Lower leg skin (tissue), 4 donors: Measurements from ENCODE around the gene ITGA11. TPM values are rescaled to one million over a fixed set of nuclear protein-coding genes. Genes with fewer than 3 reads are reported as not detected.

ENCODE experiments used
- DNase-seq, 2 donors: peaks; one replicate each; pipeline ENCODE4 v3.0.0-alpha.2; 2019; ENCODE audit warnings: low spot score in 2 of 2
- H3K4me3 ChIP-seq: fragments of 200-600 bp; sonication (generic); 2 replicates; pipeline ENCODE4 v1.5.1; 2017; ENCODE audit warnings: mild to moderate bottlenecking, low read depth; ENCODE audit not compliant: poor library complexity, severe bottlenecking
- POLR2A ChIP-seq, 2 donors: fragments of 450-650 bp; IDR thresholded peaks; one replicate each; pipeline ENCODE4 v1.6.1; 2016 to 2017; ENCODE audit warnings: antibody characterized with exemption in 2 of 2, mild to moderate bottlenecking in 1 of 2, moderate library complexity in 1 of 2
- WGBS, 2 donors: methylation state at CpG; one replicate each; pipeline ENCODE4 v1.1.5; 2018; 5-methylcytosine and 5-hydroxymethylcytosine counted together
- intact Hi-C: fragments of 100-400 bp; cut with DNase I; formaldehyde crosslinking; loops from one replicate; pipeline ENCODE4 v1.15.0; 2023; ENCODE audit warnings: low total_unique reads
- total RNA-seq, 4 donors: library from RNA; depleted of rRNA; stranded (reverse); fragments of >200 nt; gene quantifications; one replicate each; pipeline ENCODE4 v1.1.0, GENCODE V29; 2016
- TF ChIP-seq, protein P1 (sequence below), 3 donors: fragments of 450-650 bp; IDR thresholded peaks; one replicate each; pipeline ENCODE4 v1.5.1; 2016; ENCODE audit warnings: antibody characterized with exemption in 3 of 3, mild to moderate bottlenecking in 3 of 3, moderate library complexity in 2 of 3

The ITGA11 gene
- total RNA-seq, 4 donors from 2014 or later, result 0.51 to 3.5 (median 2.0) TPM

DNA sequence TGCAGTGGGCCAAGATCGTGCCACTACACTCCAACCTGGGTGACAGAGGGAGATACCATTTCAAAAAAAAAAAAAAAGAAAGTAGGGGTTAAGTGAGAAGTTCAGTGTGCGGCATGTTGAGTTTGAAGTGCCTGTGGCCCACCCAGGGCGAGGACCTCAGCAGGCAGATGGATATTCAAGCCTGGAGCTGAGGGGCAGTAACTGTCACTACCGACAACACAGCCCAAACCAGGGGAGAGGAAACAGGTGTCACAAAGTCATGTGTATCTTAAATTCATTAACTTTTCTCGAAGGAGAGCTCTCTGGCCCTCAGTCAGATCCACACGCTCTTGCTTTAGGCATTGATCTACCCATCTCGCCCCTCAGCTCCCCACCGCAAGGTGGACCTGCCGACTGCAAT, 109.2 kb downstream of the ITGA11 start:
- 80 to 84% methylated on average over 8 of the region's 9 CpGs for WGBS, 2 donors

DNA sequence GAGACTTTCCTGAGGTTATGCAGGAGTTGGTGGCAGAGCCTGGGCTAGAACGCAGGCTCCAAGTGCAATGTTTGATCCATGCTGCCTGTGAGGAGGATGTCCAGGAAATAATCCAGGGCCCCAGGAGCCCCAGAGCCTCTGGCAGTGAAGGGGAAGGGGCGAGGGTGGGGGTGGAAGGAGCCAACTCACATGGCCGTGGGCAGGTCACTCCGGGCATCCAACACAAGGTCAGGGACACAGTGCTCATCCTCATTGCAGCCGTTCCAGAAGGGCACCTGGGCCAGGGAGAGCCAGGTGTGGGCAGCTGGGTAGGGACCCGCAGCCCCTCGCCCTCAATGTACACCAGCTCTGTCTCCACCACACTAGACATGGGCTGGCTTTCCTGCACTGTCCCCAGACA, 110.7 kb downstream of the ITGA11 start:
- WGBS, 2 donors, result 86 to 89% methylated on average over 6 to 7 of the region's 7 CpGs
- TF ChIP-seq, protein P1, sequence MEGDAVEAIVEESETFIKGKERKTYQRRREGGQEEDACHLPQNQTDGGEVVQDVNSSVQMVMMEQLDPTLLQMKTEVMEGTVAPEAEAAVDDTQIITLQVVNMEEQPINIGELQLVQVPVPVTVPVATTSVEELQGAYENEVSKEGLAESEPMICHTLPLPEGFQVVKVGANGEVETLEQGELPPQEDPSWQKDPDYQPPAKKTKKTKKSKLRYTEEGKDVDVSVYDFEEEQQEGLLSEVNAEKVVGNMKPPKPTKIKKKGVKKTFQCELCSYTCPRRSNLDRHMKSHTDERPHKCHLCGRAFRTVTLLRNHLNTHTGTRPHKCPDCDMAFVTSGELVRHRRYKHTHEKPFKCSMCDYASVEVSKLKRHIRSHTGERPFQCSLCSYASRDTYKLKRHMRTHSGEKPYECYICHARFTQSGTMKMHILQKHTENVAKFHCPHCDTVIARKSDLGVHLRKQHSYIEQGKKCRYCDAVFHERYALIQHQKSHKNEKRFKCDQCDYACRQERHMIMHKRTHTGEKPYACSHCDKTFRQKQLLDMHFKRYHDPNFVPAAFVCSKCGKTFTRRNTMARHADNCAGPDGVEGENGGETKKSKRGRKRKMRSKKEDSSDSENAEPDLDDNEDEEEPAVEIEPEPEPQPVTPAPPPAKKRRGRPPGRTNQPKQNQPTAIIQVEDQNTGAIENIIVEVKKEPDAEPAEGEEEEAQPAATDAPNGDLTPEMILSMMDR (IDR thresholded peaks at IDR 0.05), result no peak
- TF ChIP-seq POLR2A (IDR thresholded peaks at IDR 0.05), result no peak
- intact Hi-C loops, result loop anchor here (10.0 kb wide), 1 partner anchor 234 kb away; no protein-coding TSS in a partner anchor
- DNase-seq, result no peak
- H3K4me3 ChIP-seq, result no peak overlapping the region

More for the DNA sequence above, 109.2 kb downstream of the ITGA11 start:
- TF ChIP-seq, protein P1 (IDR thresholded peaks at IDR 0.05), result no peak
- TF ChIP-seq POLR2A (IDR thresholded peaks at IDR 0.05), result no peak
- intact Hi-C loops, result loop anchor here (10.0 kb wide), 1 partner anchor 232 kb away; no protein-coding TSS in a partner anchor
- H3K4me3 ChIP-seq, result no peak overlapping the region
- DNase-seq, result no peak

DNA sequence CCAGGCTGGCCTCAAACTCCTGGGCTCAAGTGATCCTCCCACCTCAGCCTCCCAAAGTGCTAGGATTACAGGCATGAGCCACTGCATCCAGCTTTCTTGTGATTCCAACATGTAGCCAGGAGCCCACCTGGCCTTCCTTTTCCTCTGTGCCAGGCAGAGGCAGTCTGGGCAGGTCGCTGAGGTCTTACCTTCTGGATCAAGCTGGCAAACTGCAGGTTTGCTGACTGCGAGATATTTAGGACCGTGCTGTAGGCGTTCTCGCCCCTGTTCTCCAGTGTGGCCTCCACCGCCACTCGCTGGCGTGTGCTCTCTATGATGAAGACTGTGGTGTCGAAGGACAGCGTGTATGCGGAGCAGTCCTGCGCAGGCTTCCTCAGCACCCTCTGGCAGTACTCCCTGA, 112.0 kb downstream of the ITGA11 start:
- WGBS, 2 donors, result 95 to 96% methylated on average over 12 of the region's 12 CpGs
- TF ChIP-seq, protein P1 (IDR thresholded peaks at IDR 0.05), result no peak
- no peak for TF ChIP-seq POLR2A (IDR thresholded peaks at IDR 0.05)
- no peak for DNase-seq
- H3K4me3 ChIP-seq, result no peak overlapping the region
- intact Hi-C loops, result loop anchor here (10.0 kb wide), 1 partner anchor 235 kb away; no protein-coding TSS in a partner anchor

DNA sequence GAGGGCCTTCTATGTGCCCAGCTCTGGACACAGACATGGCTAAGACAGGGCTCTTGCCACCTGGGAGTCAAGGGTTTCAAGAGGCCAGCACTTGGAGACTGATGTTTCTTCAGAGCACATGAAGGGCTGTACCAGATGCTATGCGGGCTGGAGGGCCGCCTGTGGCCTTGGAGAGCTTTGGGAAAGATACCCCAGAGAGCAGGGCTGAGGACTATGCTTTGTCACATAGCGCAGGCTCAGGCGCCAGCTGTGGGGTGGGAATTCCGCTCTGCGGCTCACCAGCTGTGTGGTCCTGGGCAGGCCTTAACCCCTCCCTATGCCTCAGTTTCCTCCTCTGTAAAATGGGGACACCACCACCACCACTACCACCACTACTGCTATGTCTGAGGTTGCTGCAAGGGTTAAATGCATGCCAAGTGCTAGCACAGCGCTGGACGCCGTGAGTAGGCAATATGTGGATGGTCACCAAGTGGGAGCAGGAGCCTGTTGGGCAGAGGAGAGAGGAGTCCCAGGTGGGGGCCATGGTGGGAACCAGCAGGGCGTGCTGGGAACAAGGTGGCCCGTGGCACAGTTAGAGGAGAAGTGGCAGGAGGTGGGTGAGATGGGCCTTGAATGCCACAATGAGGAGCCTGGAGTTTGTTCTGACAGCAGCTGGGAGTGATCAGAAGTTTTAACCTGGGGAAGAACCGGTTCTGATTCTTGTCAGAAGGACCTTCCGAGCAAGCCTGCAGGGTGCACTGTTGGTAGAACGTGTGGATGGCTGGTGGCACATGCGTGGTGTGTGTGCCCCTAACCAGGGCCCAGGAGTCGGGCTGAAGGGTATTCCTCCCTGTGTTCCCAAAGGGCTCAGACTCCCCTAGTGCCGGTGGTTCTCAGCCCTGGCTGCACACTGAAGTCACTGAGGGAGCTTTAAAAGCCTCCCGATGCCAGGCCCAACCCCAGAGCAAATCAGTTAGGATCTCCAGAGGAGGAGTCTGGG, 112.7 kb downstream of the ITGA11 start:
- 87 to 92% methylated on average over 16 to 18 of the region's 18 CpGs for WGBS, 2 donors
- intact Hi-C loops, result no loop called here
- DNase-seq, result no peak
- H3K4me3 ChIP-seq, result no peak overlapping the region
- TF ChIP-seq POLR2A (IDR thresholded peaks at IDR 0.05), result no peak
- TF ChIP-seq, protein P1 (IDR thresholded peaks at IDR 0.05), result no peak

DNA sequence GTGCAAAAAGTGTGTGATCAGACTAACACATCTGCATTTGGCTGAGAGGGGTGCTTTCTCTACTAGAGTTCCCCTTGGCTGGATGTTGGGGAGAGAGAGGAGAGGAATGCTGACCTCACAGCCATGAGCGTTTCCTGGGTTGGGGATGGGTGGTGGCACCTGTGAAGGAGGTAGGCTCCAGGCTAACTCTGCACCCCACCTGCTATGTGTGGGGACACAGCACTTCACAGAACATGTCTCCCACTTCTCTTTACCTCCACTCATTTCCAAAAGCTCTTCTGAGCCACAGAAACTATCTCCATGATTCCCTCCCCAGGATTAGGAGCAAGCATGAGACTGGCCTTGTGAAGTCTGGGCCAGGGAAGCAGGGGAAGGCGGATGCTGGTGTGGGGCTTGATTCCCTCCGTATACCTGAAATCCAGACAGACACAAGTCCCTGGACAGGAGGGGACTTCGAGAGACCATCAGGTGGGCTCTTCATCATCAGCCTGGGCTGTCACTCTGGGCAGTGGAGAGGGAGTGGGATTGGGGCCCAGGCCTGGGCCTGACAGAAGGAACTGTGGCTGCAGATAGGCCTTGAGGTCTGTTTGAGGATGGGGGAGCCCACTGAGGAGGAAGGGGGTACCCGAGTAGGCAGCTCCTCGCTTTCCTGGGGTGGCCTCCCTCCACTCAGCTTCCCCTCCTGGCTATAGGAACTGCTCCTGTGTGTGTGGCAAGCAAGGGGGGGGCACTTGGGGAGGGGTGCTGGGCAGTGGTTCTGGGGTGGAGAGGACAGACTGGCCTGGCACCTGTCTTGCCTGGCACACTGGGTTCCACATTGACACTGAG, 113.7 kb downstream of the ITGA11 start:
- no peak overlapping the region for H3K4me3 ChIP-seq
- TF ChIP-seq, protein P1 (IDR thresholded peaks at IDR 0.05), result no peak
- no peak for TF ChIP-seq POLR2A (IDR thresholded peaks at IDR 0.05)
- 83 to 89% methylated on average over 6 of the region's 6 CpGs for WGBS, 2 donors
- DNase-seq, result no peak
- intact Hi-C loops, result no loop called here
